HG03139 (cell line): ENCODE measurements around the gene HEYL.
"Not testable (repeated sequence)": the region's sequence is repeated elsewhere in the genome, so short reads cannot be mapped to it uniquely, and the experiment has no call there.

Experiments
- ATAC-seq: cut with Tn5 transposase; IDR thresholded peaks from one replicate; pipeline ENCODE4 v1.9.1; 2021; ENCODE audit not compliant: unreplicated experiment

Gene HEYL

GRCh38 chr1:39613250-39613649 is 26.2 kb downstream of the HEYL start:
- no peak for ATAC-seq

- no peak for ATAC-seq
Measured at GRCh38 chr1:39609618-39610331, 29.7 kb downstream of the HEYL start.

- no peak for ATAC-seq
Measured at GRCh38 chr1:39608921-39609320, 30.5 kb downstream of the HEYL start.

GRCh38 chr1:39603677-39604076 is 35.8 kb downstream of the HEYL start:
- ATAC-seq = not testable (repeated sequence)

- ATAC-seq = not testable (repeated sequence)
Measured at GRCh38 chr1:39601667-39602255, 37.7 kb downstream of the HEYL start.

- ATAC-seq = no peak
Measured at GRCh38 chr1:39596163-39596562, 43.3 kb downstream of the HEYL start.

- no peak for ATAC-seq
Measured at GRCh38 chr1:39593386-39593785, 46.1 kb downstream of the HEYL start.

- no peak for ATAC-seq
Measured at GRCh38 chr1:39592069-39592468, 47.4 kb downstream of the HEYL start.

- ATAC-seq = no peak
Measured at GRCh38 chr1:39590546-39590945, 48.9 kb downstream of the HEYL start.

GRCh38 chr1:39585933-39586332 is 53.5 kb downstream of the HEYL start:
- ATAC-seq = no peak

GRCh38 chr1:39576016-39576657 is 63.3 kb downstream of the HEYL start:
- peak; percentile 34 for ATAC-seq

GRCh38 chr1:39575191-39576015 is 64.0 kb downstream of the HEYL start:
- no peak for ATAC-seq

GRCh38 chr1:39574646-39575045 is 64.8 kb downstream of the HEYL start:
- ATAC-seq = no peak
